Measurements from ENCODE around the gene ALOXE3.
"Not testable (repeated sequence)": the region's sequence is repeated elsewhere in the genome, so short reads cannot be mapped to it uniquely, and the experiment has no call there.

ALOXE3 gene

DNA sequence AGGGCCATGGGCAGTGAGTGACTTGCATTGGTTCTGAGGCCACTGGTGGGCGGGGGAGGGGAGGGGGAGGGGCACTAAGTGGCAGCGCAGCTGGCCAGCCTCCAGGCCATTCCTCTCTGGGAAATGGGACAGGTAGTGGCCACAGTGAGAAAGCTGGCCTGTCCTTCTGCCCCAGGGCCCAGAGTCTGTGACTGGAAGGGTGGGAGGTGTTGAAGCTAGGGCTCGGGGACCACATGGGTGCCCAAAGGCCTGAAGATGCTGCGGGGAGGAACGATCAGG, 30.4 kb downstream of the ALOXE3 start:
- no peak for DNase-seq

DNA sequence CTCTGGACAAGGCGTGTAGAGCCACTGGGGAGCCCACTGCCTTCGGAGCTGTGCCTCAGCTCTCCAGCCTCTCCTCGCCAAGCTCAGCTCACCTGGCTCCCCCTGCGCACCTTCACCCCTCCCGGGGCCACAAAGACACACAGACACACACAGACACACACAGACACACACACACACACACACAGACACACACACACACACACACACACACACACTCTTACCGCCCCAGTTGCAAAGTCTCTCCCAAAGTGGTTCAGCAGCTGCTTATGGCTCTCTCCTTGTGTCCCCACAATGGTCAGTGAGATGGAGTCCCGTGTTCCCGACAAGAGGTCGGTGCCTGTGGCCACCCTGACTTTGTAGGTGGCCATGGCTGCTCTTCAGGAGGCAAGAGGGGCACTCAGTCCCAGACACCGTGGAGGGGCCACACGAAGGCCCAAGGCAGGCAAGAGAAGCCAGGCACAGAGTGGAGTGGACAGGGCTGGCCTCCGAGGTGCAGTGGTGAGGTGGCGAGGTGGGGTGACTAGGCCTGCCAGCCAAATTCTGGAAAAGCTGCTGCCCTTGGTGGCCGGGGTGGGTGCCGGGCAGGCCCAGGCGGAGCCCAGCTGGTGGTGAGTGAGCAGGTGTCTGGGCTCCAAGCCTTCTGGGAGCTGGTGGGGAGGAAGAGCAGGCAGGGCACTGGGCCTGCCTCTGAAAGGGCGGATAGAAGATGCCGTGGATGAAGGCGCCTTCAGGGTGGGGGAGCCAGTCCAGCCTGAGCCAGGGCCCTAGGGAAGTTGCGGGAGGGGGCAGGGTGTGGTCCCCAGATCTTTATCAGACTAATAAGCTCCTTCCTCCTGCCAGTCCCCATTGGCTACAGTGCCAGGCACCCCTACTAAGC, 31.0 kb downstream of the ALOXE3 start, which contains the start of gene ALOX12B:
ALOX12B (minus strand) TSS at position 642 of the 877 bp plus-strand sequence; CDS start at position 368, 274 bp downstream.
- DNase-seq: no peak

DNA sequence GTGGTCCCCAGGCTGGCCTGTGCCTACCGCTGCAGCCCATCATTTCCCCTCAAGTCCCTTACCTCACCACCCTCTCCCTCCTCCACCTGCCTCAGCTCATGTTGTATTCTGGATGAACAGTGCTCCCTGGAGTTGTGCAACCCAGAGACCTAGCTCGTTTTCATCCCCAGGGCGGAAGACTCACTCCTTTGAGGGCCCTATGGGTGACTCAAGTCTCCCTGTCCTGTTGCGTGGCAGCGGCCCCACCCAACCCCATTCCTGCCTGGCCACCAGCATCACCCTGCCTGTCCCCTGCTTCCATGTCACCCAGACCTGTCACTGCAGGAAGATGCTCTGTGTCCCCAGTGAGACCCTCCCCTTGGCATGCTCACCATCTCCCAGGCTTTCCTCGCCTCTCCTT, 34.1 kb downstream of the ALOXE3 start:
- DNase-seq: no peak

DNA sequence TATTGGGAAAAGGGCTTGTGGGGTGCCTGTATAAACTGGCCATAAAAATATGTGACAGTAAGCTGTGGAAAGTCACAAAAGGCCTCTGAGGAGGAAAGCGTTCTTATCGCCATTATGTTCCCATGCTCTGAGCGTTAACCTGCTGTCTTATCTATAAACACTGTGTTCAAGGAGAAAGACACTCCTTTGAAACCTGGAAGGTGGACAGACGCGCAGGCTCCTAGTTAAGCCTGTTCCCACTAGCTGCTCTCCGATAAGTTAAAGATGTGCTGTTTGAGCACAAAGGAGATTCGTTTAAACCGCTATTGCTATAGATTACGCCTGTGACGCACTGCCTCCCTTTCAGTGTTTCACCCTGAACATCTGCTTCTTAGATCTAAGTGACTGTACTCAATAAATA, 36.0 kb downstream of the ALOXE3 start:
- no peak for DNase-seq

DNA sequence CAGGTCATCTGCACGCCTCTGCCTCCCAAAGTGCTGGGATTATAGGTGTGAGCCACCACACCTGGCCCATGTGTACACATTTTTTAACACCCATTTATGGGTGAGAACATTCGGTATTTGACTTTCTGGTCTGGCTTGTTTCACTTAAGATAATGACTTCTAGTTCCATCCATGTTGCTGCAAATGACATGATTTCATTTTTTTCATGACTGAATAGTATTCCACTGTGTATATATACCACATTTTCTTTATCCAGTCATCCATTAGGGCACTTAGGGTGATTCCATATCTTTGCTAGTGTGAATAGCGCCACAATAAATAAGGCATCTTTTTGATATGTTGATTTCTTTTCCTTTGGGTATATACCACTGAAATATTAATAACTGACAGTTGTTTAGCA, 36.4 kb downstream of the ALOXE3 start:
- DNase-seq: no peak

DNA sequence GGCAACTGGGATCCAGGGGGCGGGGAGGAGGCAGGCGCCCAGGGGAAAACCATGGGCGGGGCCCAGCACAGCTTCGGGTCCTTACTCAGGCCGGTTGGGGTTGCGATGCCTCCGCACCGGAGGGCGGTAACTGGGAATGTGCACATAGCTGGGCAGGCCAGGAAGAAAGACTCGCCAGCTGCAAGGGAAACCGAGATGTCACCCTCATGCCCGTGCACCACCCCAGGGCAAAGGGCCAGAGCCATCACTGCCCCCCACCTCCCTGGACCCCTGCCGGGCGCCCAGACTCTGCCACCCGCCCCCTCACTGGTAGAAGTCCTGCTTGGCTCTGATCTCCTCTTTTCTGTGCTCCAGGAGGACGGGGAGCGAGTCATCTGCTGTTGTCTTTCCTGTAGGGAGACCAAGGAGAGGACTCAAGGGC, 37.5 kb downstream of the ALOXE3 start:
- DNase-seq: no peak

DNA sequence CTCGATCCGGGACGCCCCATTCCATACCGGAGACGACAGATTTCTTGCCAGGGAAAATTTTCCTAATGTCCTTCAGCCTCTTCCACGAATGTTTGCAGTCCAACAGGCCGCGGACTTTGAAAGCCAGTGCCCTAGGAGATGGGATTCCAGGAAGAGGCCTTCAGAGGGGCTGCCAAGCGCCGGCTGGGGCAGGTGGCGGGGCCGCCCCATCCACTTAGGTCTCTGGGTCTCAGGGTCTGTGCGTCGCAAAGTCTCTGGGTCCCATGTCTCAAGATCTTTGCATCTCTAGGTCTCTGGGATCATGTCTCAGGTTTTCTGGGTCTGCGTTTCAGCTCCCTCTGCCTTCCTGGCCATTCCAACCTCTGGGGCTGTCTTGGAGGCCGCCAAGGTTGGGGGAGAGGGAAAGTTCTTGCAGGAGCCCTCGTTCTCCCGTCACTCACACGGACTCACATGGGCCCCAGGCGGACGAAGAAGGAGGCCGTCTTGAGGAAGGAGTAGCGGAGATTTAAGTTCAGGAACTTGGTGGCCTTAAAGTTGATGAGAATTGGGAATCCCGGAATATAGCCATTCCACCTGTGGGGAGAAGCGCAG, 38.0 kb downstream of the ALOXE3 start:
- DNase-seq: no peak

DNA sequence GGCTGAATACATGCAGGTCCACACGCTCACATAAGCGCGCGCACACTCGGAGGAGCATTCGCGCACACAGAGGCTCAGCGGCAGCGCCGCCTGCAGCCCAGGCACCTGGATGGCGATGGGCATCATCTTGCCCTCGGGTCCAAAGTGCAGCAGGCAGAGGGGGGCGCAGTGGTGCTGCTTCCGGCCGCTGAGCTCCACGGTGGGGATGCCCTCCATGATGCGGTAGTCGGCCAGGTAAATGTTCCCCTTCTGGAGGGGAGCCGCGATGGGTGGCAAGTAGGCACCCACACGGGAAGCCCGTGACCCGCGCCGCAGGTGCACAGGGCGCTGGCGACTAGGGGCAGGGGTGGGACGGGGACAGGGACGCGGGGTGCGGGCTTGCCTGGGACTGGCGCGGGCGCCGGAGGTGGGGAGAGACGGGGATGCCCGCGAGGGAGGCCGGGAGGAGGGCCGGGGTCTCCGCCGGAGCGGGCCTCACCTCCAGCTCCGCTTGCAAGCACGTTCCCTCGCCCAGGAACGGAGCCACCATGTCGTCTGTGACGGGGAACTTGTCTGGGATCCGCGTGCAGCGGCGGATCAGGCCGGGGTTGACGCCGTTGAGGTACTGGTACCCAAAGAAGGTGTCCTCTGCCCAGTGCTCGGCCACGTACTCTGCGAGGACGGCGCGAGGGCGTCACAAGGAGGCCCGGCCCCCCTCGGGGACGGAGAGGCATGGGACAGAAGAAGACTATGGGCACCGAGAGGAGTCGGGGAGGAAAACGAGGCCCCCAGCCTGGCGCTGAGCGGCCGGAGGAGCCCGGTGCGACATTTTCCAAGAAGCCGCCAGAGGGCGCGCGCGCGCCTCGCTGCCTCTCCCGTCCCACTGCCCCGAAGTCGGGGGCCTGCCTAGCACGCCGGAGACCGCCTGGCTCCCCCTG, 38.8 kb downstream of the ALOXE3 start:
- DNase-seq: peak; percentile 91

DNA sequence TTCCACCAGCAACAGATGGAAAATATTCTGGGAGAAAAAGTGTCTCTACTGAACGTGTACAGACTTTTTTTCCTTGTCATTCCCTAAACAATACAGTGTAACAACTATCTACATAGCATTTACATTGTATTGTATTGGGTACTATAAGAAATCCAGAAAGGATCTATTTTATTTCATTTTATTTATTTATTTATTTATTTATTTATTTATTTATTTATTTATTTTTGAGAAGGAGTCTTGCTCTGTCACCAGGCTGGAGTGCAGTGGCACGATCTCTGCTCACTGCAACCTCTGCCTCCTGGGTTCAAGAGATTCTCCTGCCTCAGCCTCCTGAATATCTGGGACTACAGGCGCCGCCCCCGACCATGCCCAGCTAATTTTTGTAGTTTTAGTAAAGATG, 40.4 kb downstream of the ALOXE3 start:
- not testable (repeated sequence) for DNase-seq

DNA sequence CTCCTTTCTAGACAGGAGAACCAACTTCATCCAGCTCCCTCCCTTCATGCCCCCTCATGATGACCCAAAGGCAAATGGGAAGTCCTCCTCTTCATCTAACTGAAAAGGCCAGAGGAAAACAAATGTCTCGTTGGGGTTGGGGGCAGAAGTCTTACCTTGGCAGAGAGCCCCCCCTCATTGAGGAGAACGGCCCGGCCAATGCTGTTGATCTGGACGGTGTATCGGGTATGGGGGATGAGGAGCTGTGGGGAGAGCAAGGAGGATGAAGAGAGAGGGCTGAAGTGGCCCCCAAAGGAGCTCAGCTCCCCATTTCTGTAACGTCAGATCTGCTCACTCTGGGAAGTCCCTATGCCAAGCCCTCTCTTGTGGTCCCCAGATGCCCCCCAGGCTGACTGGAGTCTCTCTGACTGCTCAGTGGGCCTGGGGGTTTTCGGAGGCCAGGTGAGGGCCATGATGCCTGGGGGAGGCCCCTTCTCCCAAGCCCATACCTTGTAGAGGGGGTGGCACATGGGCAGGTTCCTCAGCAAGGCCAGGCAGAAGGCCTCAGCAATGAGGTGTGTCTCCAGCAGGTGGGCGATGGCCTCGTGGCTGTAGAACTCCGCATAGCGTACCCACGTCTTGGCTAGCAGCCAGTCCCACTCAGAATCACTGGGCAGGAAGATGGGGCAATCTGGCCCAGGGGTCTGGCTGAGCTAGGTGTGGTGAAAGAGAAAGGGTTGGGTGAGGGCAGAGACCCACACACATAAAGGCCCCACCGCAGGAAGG, 41.6 kb downstream of the ALOXE3 start:
- no peak for DNase-seq

DNA sequence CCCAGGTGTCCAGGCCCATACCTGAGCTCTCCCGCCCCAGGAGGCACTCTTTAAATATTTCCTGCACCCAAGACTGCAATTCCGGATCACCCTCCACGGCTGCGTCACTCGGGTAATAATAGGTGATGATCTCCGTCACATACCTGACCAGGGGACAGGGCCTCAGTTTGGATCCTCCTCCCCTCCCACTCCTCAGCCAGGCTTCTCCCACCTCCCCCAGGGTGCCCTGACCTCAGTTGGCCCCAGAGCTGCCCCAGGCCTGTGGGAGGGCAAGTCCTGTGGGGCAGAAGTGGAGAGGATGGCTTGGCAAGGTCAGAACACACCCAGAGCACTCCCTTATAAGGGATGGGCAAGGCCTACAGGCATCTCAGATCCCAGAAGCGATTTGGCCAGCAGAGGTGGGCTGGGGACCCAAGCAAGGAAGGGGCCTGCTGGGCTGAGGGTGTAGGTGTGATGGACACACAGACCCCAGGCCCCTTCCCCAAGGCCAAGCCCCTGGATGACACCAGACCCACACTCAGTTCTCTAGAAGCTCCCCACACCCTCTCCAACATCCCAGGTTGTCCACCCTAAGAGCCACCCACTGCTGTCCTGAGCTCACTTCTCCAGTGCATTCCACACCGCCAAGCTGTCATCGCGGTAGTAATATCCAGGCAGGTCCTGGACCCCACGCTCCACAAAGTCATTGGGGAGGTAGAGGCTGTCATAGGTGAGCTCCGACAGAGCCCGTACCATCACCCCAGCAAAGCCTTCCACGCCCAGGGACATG, 42.6 kb downstream of the ALOXE3 start:
- DNase-seq: no peak

DNA sequence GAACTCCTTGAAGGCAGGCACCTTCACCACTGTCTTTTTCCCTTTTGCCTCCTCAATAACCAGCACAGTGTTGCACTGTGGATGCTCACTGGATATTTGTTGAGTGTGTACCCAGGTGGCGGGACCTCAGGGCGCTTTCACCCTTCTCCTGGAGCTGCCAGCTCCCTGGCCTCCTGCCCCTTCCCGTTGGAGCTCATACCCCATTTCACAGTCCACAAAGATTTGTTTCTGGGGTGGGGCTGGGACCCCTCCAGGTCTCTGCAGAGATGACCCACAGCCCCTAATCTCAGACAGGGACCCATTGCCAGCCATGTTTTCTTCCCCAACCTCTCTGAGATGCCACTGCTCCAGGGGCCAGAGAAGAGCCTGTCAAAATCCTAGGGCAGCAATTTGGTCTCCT, 43.2 kb downstream of the ALOXE3 start:
- no peak for DNase-seq

DNA sequence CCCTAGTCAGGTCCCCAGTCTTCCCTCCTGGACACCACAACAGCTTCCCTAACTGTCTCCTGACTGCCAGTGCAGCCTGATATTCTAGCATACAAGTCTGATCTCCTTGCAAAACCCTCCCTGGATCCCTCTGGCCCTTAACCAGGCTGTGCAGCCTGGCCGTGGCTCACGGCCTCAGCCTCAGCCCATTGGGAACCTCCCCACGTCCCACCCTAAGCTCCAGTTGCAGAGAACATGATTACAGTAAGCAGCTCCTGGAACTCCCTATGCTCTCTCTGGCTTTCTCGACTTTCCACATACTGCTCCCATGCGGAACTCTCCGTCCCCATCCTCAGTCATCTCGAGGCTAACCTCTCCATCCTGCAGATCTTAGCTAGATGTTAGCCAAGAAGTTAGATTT, 43.8 kb downstream of the ALOXE3 start:
- no peak for DNase-seq

DNA sequence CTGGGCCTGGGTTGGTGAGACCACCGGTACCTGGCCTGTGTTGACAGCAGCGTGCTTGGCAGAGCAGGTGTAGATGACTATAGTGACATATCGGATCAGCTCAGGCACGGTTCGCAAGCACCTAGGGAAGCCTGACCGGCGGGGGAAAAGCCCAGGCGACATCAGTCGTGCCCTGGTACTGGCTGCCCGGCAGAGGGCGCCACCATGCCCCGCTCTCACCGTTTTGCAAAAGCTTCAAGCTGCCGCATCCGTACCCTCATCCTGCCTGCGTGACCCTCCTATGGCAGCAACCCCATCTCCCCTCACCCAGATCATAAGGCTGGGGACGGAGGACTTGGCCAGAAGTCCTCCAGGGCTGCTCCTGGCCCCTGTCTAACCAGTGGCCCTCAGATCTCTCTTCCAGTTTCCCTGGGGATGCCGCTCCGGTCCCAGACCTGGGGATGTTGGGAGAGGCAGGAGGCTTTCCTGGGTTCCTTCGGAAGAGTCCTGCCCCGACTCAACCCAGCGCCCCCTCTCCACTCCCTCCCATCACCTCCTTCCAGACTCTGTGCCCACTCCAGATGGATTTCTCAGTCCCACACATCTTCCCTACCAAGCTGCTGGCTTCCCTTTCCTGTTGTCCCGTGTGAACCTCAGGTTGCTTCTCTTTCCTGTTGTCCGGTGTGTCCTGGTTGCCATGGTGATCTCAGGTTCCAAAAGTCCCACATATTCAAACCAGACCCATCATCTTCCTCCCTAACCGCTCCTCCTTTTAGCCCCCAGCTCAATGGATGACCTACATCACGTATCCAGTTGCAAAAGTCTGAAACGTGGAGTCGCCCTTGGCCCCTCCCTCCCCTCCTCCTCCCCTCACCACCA, 44.5 kb downstream of the ALOXE3 start:
- peak; percentile 95 for DNase-seq

DNA sequence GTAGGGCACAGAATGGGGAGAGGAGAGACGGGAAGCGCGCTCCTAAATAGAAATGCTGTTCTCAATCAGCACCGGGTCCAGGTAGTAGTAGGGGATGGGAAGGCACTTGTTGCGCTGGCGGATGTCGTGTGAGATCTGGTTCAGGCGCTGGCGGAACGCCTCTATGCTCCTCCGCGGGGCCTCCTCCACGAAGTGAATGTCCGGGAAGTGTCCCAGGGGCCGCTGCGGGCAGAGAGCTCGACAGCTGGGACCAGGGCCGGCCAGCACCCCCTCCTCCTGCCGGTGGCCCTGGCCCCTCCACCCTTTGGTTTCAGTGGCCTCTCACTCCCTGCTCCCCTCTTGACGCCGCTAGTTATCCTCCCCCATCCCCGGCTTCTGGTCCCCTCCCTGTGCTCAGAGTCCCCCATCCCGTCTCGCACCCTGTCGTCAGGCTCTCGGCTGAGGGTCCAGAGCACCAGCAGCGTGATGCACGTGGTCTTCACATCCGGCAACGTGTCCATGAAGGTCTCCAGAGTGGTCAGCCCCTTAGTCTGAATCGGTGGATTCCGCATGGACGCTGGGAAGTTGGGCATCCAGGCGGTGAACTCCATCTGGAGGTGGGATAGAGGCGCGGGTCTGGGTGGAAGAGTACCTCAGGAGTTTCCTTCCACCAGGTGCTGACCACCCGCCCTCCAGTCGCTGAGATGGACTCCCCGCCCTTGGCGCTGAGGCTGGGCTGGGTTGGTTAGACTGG, 45.4 kb downstream of the ALOXE3 start:
- DNase-seq: peak; percentile 74

DNA sequence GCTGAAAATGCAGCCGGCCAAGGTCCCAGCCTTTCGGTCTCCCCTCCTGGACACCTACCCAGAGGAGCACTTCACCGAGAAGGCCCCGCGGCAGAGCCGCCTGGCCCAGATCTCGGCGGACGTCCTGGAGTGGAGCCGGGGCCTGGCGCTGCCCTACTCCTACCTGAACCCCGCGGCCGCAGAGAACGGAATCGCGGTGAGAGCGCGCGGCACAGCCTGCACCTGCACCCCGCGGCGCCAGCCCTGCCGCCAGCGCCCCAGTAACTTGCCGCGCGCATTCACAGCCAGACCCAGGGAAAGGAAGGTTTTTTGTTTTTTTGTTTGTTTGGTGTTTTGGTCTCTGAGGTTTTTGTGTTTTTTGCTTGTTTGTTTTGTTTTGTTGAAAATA, 46.0 kb downstream of the ALOXE3 start:
- no peak for DNase-seq

DNA sequence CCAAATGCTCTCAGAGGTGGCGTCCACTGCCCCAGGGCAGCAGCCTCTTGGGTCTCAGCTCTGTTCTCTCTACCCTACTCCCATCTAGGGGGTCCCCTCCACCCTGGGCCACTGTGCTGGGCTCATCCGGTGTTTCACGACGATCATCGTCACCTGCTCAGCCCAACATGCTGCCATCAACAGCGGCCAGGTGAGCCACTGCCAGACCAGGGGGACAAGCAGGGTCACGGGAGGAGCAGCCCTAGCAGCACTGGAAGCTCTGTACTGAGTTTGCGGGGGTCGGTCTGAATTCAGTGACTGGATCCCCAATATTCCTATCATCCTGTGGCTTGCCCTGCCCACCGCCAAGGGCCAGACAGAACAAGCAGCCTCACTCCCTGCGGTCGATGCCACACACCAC, 46.8 kb downstream of the ALOXE3 start:
- DNase-seq: no peak

DNA sequence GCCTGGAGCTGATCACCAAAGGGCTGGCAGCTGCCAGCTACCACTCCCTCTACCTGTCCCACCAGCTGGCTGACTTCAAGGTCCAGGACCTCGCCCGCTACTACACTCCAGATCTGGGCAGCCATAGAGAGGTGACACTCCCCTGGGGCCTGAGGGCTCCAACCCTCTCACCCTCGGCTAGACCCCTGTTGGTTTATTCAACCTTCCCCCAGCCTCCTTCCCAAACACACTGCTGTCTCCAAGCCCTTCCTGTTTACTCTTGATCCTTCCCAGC, 48.8 kb downstream of the ALOXE3 start:
- DNase-seq: no peak

DNA sequence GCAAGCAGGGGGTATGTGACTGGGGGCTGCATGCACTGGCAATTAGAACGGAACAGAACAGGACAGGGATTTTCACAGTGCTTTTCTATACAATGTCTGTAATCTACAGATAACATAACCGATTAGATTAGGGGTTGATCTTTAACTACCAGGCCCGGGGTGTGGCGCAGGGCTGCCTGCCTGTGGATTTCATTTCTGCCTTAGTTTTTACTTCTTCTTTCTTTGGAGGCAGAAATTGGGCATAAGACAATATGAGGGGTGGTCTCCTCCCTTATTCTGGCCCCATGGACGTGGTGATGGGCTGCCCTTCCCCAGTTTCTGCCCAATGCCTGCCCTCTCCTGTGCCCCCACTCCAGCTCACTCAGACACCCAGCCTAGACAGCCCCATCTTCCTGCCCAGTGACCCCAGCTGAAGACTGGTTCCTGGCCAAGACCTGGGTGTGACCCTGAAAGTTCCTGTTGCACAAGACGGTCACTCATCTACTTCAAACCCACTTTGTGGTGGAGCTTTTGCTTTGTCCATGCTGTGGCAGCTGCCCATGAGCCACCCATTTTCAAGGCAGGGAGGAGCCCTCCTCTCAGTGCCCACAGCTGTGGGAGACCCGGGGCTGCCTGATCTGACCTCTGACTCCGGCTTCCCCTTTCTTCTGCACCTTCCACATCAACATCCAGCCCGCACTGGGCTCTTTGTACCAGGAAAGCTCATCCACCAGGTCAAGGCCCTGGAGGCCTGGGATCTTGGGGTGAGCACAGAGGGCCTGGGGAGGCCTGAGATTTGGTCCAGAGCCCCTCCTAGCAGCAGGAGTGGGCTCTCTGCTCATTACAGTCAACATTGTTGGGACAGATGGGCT, 49.4 kb downstream of the ALOXE3 start:
- no peak for DNase-seq

DNA sequence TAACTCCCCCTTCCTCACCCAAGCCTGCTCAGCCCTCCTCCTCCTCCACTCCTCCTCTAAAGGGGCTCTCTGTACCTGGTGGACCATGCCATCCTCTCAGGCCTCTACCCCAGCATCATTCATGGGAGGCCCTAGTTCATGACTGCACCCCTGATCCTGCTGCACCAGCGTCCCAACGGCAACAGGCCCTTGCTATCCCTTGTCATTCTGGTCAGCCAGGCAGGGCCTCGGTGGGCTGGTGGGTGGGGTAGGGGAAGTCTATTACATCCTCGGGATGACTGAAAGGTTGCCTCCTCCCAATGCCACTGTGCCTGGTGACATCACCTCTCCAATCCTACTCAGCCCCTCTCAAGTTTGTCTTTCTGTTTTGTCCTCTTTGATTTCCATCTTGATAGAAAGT, 50.5 kb downstream of the ALOXE3 start:
- no peak for DNase-seq

Data from activated effector memory CD4-positive, alpha-beta T cell treated with anti-CD3 and anti-CD28 coated beads, Interleukin-2, amount 50 U/mL, for 16 hours (primary cell).